Measurements from ENCODE around the gene OPHN1. TPM values are rescaled to one million over a fixed set of nuclear protein-coding genes. Genes with fewer than 3 reads are reported as not detected.

The OPHN1 gene
- total and polyA plus RNA-seq, 7 donors, result 0.92 to 19.4 (median 6.9) TPM

GRCh38 chrX:68413254-68413653, 20.0 kb downstream of the OPHN1 start:
- TF ChIP-seq EP300 (IDR thresholded peaks at IDR 0.05) (no peak), POLR2AphosphoS5 (IDR thresholded peaks at IDR 0.05) (no peak), POLR2A (IDR thresholded peaks at IDR 0.05) (no peak), CTCF (IDR thresholded peaks at IDR 0.05) (no peak)
- no peak for DNase-seq
- H3K27me3 ChIP-seq, result no peaks in the 10 kb centered on the region
- no peaks in the 10 kb centered on the region for H3K36me3 ChIP-seq
- H3K9me3 ChIP-seq, result no peaks in the 10 kb centered on the region
- peaks cover 0 to 14% (median 9%) of the 10 kb centered on the region in 4 donors for H3K4me1 ChIP-seq
- WGBS, 2 donors, result 53 to 80% methylated on average over 3 of the region's 3 CpGs
- no peak overlapping the region for H3K4me3 ChIP-seq
- H3K27ac ChIP-seq, result no peak overlapping the region
- intact Hi-C loops (cut with DNase I), result no loop called here

- Histone ChIP-seq H3K36me3 (no peaks in the 10 kb centered on the region), H3K27ac (no peak overlapping the region), H3K4me1 (peaks cover 0 to 14% (median 9%) of the 10 kb centered on the region in 4 donors), H3K4me3 (no peak overlapping the region), H3K27me3 (no peaks in the 10 kb centered on the region), H3K9me3 (no peaks in the 10 kb centered on the region)
- TF ChIP-seq EP300 (IDR thresholded peaks at IDR 0.05) (no peak), CTCF (IDR thresholded peaks at IDR 0.05) (no peak), POLR2A (IDR thresholded peaks at IDR 0.05) (no peak), POLR2AphosphoS5 (IDR thresholded peaks at IDR 0.05) (no peak)
- intact Hi-C loops (cut with DNase I), result no loop called here
- 47 to 69% methylated on average over 3 of the region's 3 CpGs for WGBS, 2 donors
- DNase-seq, result no peak
Measured at GRCh38 chrX:68411729-68412128, 21.6 kb downstream of the OPHN1 start.

GRCh38 chrX:68409194-68409593, 24.1 kb downstream of the OPHN1 start:
- Histone ChIP-seq H3K36me3 (no peaks in the 10 kb centered on the region), H3K27me3 (no peaks in the 10 kb centered on the region), H3K9me3 (no peaks in the 10 kb centered on the region), H3K4me1 (peaks cover 0 to 14% (median 5%) of the 10 kb centered on the region in 4 donors), H3K4me3 (no peak overlapping the region), H3K27ac (no peak overlapping the region)
- no peak for DNase-seq
- 88 to 100% methylated on average over 1 of the region's 1 CpG for WGBS, 2 donors
- TF ChIP-seq POLR2AphosphoS5 (IDR thresholded peaks at IDR 0.05), result no peak
- TF ChIP-seq POLR2A (IDR thresholded peaks at IDR 0.05), result no peak
- no peak for TF ChIP-seq EP300 (IDR thresholded peaks at IDR 0.05)
- no peak for TF ChIP-seq CTCF (IDR thresholded peaks at IDR 0.05)
- intact Hi-C loops (cut with DNase I), result no loop called here

GRCh38 chrX:68403522-68403921, 29.8 kb downstream of the OPHN1 start:
- H3K9me3 ChIP-seq, result no peaks in the 10 kb centered on the region
- H3K4me1 ChIP-seq, result no peaks in the 10 kb centered on the region
- no peaks in the 10 kb centered on the region for H3K36me3 ChIP-seq
- TF ChIP-seq CTCF (IDR thresholded peaks at IDR 0.05), result no peak
- TF ChIP-seq POLR2AphosphoS5 (IDR thresholded peaks at IDR 0.05), result no peak
- TF ChIP-seq EP300 (IDR thresholded peaks at IDR 0.05), result no peak
- no peak for TF ChIP-seq POLR2A (IDR thresholded peaks at IDR 0.05)
- WGBS, 2 donors, result 79 to 83% methylated on average over 6 of the region's 6 CpGs
- no peak overlapping the region for H3K4me3 ChIP-seq
- no peak overlapping the region for H3K27ac ChIP-seq
- H3K27me3 ChIP-seq, result no peaks in the 10 kb centered on the region
- intact Hi-C loops (cut with DNase I), result no loop called here
- DNase-seq, result no peak

- no peak for DNase-seq
- intact Hi-C loops (cut with DNase I), result no loop called here
- Histone ChIP-seq H3K4me3 (no peak overlapping the region), H3K36me3 (no peaks in the 10 kb centered on the region), H3K27ac (no peak overlapping the region), H3K9me3 (no peaks in the 10 kb centered on the region), H3K27me3 (no peaks in the 10 kb centered on the region), H3K4me1 (no peaks in the 10 kb centered on the region)
- TF ChIP-seq CTCF (IDR thresholded peaks at IDR 0.05), result no peak
- no peak for TF ChIP-seq POLR2A (IDR thresholded peaks at IDR 0.05)
- TF ChIP-seq POLR2AphosphoS5 (IDR thresholded peaks at IDR 0.05), result no peak
- TF ChIP-seq EP300 (IDR thresholded peaks at IDR 0.05), result no peak
- 84 to 86% methylated on average over 2 of the region's 2 CpGs for whole genome bisulfite sequencing, 2 donors
Measured at GRCh38 chrX:68403038-68403437, 30.3 kb downstream of the OPHN1 start.
